ENCODE results near the gene CALY. TPM values are rescaled to one million over a fixed set of nuclear protein-coding genes. Genes with fewer than 3 reads are reported as not detected.
"Not testable (repeated sequence)": the region's sequence is repeated elsewhere in the genome, so short reads cannot be mapped to it uniquely, and the experiment has no call there.

Gene CALY
- total RNA-seq, 1 experiment from 2014 or later: not detected

DNA sequence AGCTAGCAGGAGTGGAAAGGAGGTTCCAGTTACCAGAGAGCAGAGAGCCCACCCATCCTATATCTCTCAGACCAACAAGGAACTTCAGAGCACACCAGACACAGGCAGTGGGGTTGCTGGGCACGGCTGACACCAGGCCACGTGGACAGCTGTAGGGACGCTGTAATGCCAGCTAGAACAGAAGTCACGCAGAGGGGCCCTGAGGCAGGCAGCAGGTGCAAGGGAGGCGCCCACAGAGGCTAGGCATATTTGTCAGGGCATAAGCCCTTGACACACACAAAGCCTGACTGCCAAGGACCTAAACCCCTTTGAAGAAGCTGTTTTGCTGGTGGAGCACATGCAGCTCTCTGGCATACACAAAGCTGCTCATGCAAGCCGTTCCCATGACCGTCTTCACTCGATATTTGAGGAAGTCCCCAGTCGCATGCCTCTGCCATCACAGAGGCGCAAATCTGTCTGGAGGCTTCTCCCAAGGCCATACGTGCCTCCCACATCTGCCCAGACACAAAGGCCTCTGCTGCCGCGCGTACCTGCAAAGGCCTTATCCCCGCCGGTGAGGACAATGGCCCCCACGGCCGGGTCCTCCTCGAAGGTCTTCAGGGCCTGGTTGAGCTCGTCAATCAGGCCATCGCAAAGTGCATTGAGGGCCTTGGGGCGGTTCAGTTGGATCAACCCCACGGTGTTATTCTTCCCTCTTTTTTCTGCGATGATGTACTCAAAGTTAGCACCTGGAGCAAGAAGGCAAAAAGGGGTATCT lies 33.5 kb upstream of the CALY start:
- peaks cover 58% of the 10 kb centered on the region for H3K36me3 Mint-ChIP-seq (ENCODE audit: insufficient read depth, unreplicated experiment)
- H3K4me1 Mint-ChIP-seq (ENCODE audit: low read depth, unreplicated experiment): no peaks in the 10 kb centered on the region
- DNase-seq: no peak
- Histone ChIP-seq H3K4me1 (peaks cover 13% of the 10 kb centered on the region), H3K36me3 (ENCODE audit: control insufficient read depth, insufficient read depth, low read length) (peaks cover 12% of the 10 kb centered on the region), H3K27me3 (replicated peaks; ENCODE audit: control insufficient read depth, insufficient read depth, low read length) (no peaks in the 10 kb centered on the region), H3K4me3 (ENCODE audit: low read depth, low read length) (no peak overlapping the region), H3K9me3 (no peaks in the 10 kb centered on the region)
- BruUV-seq (replicated peaks): TSS peak; percentile 11
- ChIA-PET CTCF (no interaction called here), POLR2A (interaction anchor here (0.6 kb wide), 1 partner anchor 46 kb away, joined by 4 read pairs; no protein-coding TSS in a partner anchor)
- H3K9me3 Mint-ChIP-seq (ENCODE audit: unreplicated experiment): no peaks in the 10 kb centered on the region
- intact Hi-C loops (cut with micrococcal nuclease; ENCODE audit: unreplicated experiment): no loop called here
- no peaks in the 10 kb centered on the region for H3K27me3 Mint-ChIP-seq (ENCODE audit: insufficient read depth, unreplicated experiment)
- H3K4me3 Mint-ChIP-seq (ENCODE audit: unreplicated experiment): peak overlapping the region; percentile 87
- TF ChIP-seq, protein P1, sequence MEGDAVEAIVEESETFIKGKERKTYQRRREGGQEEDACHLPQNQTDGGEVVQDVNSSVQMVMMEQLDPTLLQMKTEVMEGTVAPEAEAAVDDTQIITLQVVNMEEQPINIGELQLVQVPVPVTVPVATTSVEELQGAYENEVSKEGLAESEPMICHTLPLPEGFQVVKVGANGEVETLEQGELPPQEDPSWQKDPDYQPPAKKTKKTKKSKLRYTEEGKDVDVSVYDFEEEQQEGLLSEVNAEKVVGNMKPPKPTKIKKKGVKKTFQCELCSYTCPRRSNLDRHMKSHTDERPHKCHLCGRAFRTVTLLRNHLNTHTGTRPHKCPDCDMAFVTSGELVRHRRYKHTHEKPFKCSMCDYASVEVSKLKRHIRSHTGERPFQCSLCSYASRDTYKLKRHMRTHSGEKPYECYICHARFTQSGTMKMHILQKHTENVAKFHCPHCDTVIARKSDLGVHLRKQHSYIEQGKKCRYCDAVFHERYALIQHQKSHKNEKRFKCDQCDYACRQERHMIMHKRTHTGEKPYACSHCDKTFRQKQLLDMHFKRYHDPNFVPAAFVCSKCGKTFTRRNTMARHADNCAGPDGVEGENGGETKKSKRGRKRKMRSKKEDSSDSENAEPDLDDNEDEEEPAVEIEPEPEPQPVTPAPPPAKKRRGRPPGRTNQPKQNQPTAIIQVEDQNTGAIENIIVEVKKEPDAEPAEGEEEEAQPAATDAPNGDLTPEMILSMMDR (IDR thresholded peaks at IDR 0.05; ENCODE audit: insufficient read depth in 1 of 2, low read depth in 1 of 2, low read length in 1 of 2, severe bottlenecking in 1 of 2, unreplicated experiment in 1 of 2): no peak
- no peak overlapping the region for H3K27ac Mint-ChIP-seq (ENCODE audit: unreplicated experiment)

DNA sequence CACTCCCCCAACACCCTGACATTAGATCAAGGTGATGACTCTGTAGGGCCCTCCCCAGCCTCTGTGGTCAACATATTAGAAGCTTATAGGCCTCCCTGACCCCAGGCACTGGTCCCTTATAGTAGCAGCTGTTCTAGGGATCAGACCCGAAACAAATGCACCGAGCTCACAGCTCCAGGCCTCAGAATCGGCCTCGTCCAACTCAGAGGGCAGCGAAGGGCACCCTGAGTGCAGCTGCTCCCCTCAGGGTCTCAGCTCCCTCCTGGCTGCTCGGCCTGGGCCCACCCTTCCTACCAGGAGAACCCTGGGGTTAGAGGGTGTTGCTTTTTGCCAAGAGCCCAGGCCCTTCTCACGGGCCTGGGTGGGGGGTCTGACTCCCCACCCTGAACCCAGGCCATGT lies 31.5 kb upstream of the CALY start:
- peaks cover 76% of the 10 kb centered on the region for H3K36me3 Mint-ChIP-seq (ENCODE audit: insufficient read depth, unreplicated experiment)
- no peaks in the 10 kb centered on the region for H3K27me3 Mint-ChIP-seq (ENCODE audit: insufficient read depth, unreplicated experiment)
- Histone ChIP-seq H3K27me3 (replicated peaks; ENCODE audit: control insufficient read depth, insufficient read depth, low read length) (no peaks in the 10 kb centered on the region), H3K4me3 (ENCODE audit: low read depth, low read length) (no peak overlapping the region), H3K4me1 (0 out of 2 replicates have a peak, but pooled peaks cover 11% of the 10 kb centered on the region), H3K36me3 (ENCODE audit: control insufficient read depth, insufficient read depth, low read length) (peaks cover 16% of the 10 kb centered on the region), H3K9me3 (no peaks in the 10 kb centered on the region)
- H3K27ac Mint-ChIP-seq (ENCODE audit: unreplicated experiment): no peak overlapping the region
- TF ChIP-seq, protein P1 (IDR thresholded peaks at IDR 0.05; ENCODE audit: insufficient read depth in 1 of 2, low read depth in 1 of 2, low read length in 1 of 2, severe bottlenecking in 1 of 2, unreplicated experiment in 1 of 2): no peak
- no peaks in the 10 kb centered on the region for H3K4me1 Mint-ChIP-seq (ENCODE audit: low read depth, unreplicated experiment)
- POLR2A ChIA-PET: no interaction called here
- H3K4me3 Mint-ChIP-seq (ENCODE audit: unreplicated experiment): no peak overlapping the region
- intact Hi-C loops (cut with micrococcal nuclease; ENCODE audit: unreplicated experiment): no loop called here
- H3K9me3 Mint-ChIP-seq (ENCODE audit: unreplicated experiment): no peaks in the 10 kb centered on the region
- DNase-seq: no peak
- BruUV-seq (replicated peaks): no TSS peak
- CTCF ChIA-PET: no interaction called here

DNA sequence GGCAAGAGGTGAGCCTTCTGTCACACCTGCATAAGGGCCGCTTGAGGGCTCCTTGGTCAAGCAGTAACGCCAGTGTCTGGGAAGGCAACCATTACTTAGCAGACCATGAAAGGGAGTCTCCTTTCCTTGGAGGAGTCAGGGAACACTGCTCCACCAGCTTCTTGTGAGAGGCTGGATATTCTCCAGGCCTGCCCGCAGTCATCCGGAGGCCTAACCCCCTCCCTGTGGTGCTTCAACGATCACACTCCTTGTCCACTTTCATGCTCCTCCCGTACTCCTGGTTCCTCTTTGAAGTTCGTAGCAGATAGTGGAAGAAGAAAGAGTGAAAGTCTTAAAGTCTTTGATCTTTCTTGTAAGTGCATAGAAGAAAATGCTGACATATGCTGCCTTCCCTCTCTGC lies 30.8 kb upstream of the CALY start:
- H3K9me3 ChIP-seq; H3K9me3 Mint-ChIP-seq (ENCODE audit: unreplicated experiment); BruUV-seq (replicated peaks); intact Hi-C loops (cut with micrococcal nuclease; ENCODE audit: unreplicated experiment); POLR2A ChIA-PET; H3K27me3 ChIP-seq (replicated peaks; ENCODE audit: control insufficient read depth, insufficient read depth, low read length); DNase-seq; CTCF ChIA-PET; H3K27me3 Mint-ChIP-seq (ENCODE audit: insufficient read depth, unreplicated experiment); H3K4me3 Mint-ChIP-seq (ENCODE audit: unreplicated experiment); H3K27ac Mint-ChIP-seq (ENCODE audit: unreplicated experiment); H3K4me1 Mint-ChIP-seq (ENCODE audit: low read depth, unreplicated experiment); H3K4me3 ChIP-seq (ENCODE audit: low read depth, low read length): not testable (repeated sequence)
- Histone ChIP-seq H3K36me3 (ENCODE audit: control insufficient read depth, insufficient read depth, low read length) (peaks cover 17% of the 10 kb centered on the region), H3K4me1 (0 out of 2 replicates have a peak, but pooled peaks cover 11% of the 10 kb centered on the region)
- peaks cover 79% of the 10 kb centered on the region for H3K36me3 Mint-ChIP-seq (ENCODE audit: insufficient read depth, unreplicated experiment)

Measured in Caco-2 (cell line).